B cell (primary cell): Measurements from ENCODE around the gene GLCE. TPM values are rescaled to one million over a fixed set of nuclear protein-coding genes. Genes with fewer than 3 reads are reported as not detected.

Experiments used
- ATAC-seq: fragments of 200-7000 bp; cut with Tn5 transposase; one replicate; pipeline ENCODE4 v1.10.0; 2021; ENCODE audit warnings: low read depth, mild to moderate bottlenecking, moderate number of reproducible peaks, moderate library complexity
- CTCF ChIA-PET: fragments of 350-600 bp; sonication (Branson Sonifier 250); formaldehyde crosslinking; loops from one replicate; lab custom pipeline; 2021; ENCODE audit warnings: antibody characterized with exemption, inconsistent platforms; lab: Charles Lee
- POLR2A ChIA-PET: fragments of 350-600 bp; sonication (Branson Sonifier 250); formaldehyde crosslinking; loops from one replicate; lab custom pipeline; 2021; ENCODE audit warnings: antibody characterized with exemption; lab: Charles Lee
- DNase-seq: peaks from one replicate; pipeline ENCODE4 v3.0.0; 2013
- H2AFZ ChIP-seq: 2 replicates; pipeline ENCODE4 v1.6.1; 2012; ENCODE audit warnings: mild to moderate bottlenecking, low read depth, low read length; ENCODE audit not compliant: insufficient read depth, poor library complexity, severe bottlenecking
- H3K27ac ChIP-seq, 2 donors: 1 replicate in 1 of 2; 2 replicates in 1 of 2; pipeline ENCODE4 v1.5.1; 2012 to 2013; ENCODE audit warnings: low read length in 2 of 2, mild to moderate bottlenecking in 2 of 2, moderate library complexity in 1 of 2
- H3K27me3 ChIP-seq, 4 experiments: fragments of 200-600 bp in 1 of 4; sonication (generic) in 1 of 4; replicated peaks in 1 of 4; 1 replicate in 2 of 4; 2 replicates in 2 of 4; pipeline versions ENCODE4 v1.6.1 to v1.7.0; 2013 to 2016; ENCODE audit warnings: low read length in 3 of 4, mild to moderate bottlenecking in 2 of 4, mixed read lengths in 1 of 4, moderate library complexity in 1 of 4; ENCODE audit not compliant: insufficient read depth in 4 of 4, control insufficient read depth in 3 of 4; ENCODE audit errors: control extremely low read depth in 1 of 4
- H3K36me3 ChIP-seq, 2 experiments: replicated peaks in 1 of 2; 1 replicate in 1 of 2; 2 replicates in 1 of 2; pipeline versions ENCODE4 v1.6.1 to v1.7.1; 2013; ENCODE audit warnings: low read length in 1 of 2; ENCODE audit not compliant: insufficient read depth in 2 of 2, control insufficient read depth in 1 of 2; ENCODE audit errors: control extremely low read depth in 1 of 2, extremely low read depth in 1 of 2
- H3K4me1 ChIP-seq, 2 donors: fragments of 200-600 bp in 1 of 2; sonication (generic) in 1 of 2; 1 replicate in 1 of 2; 2 replicates in 1 of 2; pipeline versions ENCODE4 v1.5.1 to v1.6.1; 2013 to 2017; ENCODE audit warnings: low read length in 2 of 2; ENCODE audit not compliant: control insufficient read depth in 2 of 2, insufficient read depth in 2 of 2
- H3K4me2 ChIP-seq: replicated peaks from 2 replicates; pipeline ENCODE3; 2012; ENCODE audit warnings: mild to moderate bottlenecking, low read depth, low read length; ENCODE audit not compliant: poor library complexity, severe bottlenecking
- H3K4me3 ChIP-seq, 5 experiments: fragments of 200-600 bp in 1 of 5; sonication (generic) in 1 of 5; 1 replicate in 3 of 5; 2 replicates in 2 of 5; pipeline versions ENCODE4 v1.5.1 to v1.7.0; 2011 to 2016; ENCODE audit warnings: low read length in 4 of 5, mild to moderate bottlenecking in 4 of 5, low read depth in 2 of 5, control low read depth in 1 of 5, moderate library complexity in 1 of 5; ENCODE audit not compliant: insufficient read depth in 1 of 5; ENCODE audit errors: control extremely low read depth in 1 of 5, extremely low read depth in 1 of 5
- H3K79me2 ChIP-seq: fragments of 200-600 bp; sonication (generic); one replicate; pipeline ENCODE4 v1.6.0; 2016; ENCODE audit warnings: low read length; ENCODE audit not compliant: control insufficient read depth, insufficient read depth
- H3K9ac ChIP-seq: fragments of 200-600 bp; sonication (generic); 2 replicates; pipeline ENCODE4 v1.6.1; 2017; ENCODE audit warnings: mild to moderate bottlenecking, low read length, moderate library complexity
- H3K9me3 ChIP-seq, 3 donors: one replicate each; pipeline versions ENCODE4 v1.6.1 to v1.7.1; 2013; ENCODE audit warnings: low read length in 2 of 3; ENCODE audit not compliant: control insufficient read depth in 2 of 3, insufficient read depth in 1 of 3; ENCODE audit errors: control extremely low read depth in 1 of 3
- H4K20me1 ChIP-seq: 2 replicates; pipeline ENCODE4 v1.6.0; 2012; ENCODE audit warnings: mild to moderate bottlenecking, low read length; ENCODE audit not compliant: insufficient read depth, control insufficient read depth, poor library complexity, severe bottlenecking
- H3K27ac Mint-ChIP-seq: one replicate; pipeline ENCODE4 v1.8.0; 2021; ENCODE audit warnings: mixed read lengths
- H3K27me3 Mint-ChIP-seq: one replicate; pipeline ENCODE4 v1.8.0; 2021; ENCODE audit warnings: mixed read lengths
- H3K4me1 Mint-ChIP-seq: one replicate; pipeline ENCODE4 v1.8.0; 2021; ENCODE audit warnings: mixed read lengths
- H3K4me3 Mint-ChIP-seq: one replicate; pipeline ENCODE4 v1.8.0; 2021; ENCODE audit warnings: mixed read lengths
- H3K9me3 Mint-ChIP-seq: one replicate; pipeline ENCODE4 v1.8.0; 2022; ENCODE audit warnings: mixed read lengths; ENCODE audit not compliant: insufficient read depth
- EZH2 ChIP-seq: IDR thresholded peaks from 2 replicates; pipeline ENCODE4 v1.6.1; 2012; ENCODE audit warnings: borderline replicate concordance, low read depth, mild to moderate bottlenecking, moderate library complexity, low read length; ENCODE audit not compliant: insufficient read depth, poor library complexity, severe bottlenecking
- WGBS: methylation state at CpG from one replicate; pipeline ENCODE4 v1.1.5; 2013; ENCODE audit warnings: missing lambda C conversion rate; ENCODE audit not compliant: insufficient coverage; 5-methylcytosine and 5-hydroxymethylcytosine counted together
- intact Hi-C: fragments of 100-400 bp; cut with micrococcal nuclease; formaldehyde crosslinking; loops from one replicate; pipeline ENCODE4 v1.10.0; 2022
- polyA plus RNA-seq: library from polyadenylated mRNA; depleted of rRNA; stranded (reverse); fragments of >200 nt; gene quantifications from 2 replicates; pipeline ENCODE4 v1.2.3, GENCODE V29; 2012
- total RNA-seq, 2 donors: library from RNA; stranded (reverse); fragments of 120-200 nt in 1 of 2; gene quantifications; 1 replicate in 1 of 2; 2 replicates in 1 of 2; pipeline versions ENCODE4 v1.2.3 to v1.2.4, GENCODE V29; 2013 to 2022
- TF ChIP-seq, protein P1 (sequence below): fragments of 200-600 bp; IDR thresholded peaks from one replicate; pipeline ENCODE4 v1.8.0; 2022; ENCODE audit warnings: antibody characterized with exemption, mild to moderate bottlenecking

The GLCE gene
- total and polyA plus RNA-seq, 2 donors (not counting 1 experiment from before 2014, with no cell fraction given), result 3.0 to 5.3 TPM

DNA sequence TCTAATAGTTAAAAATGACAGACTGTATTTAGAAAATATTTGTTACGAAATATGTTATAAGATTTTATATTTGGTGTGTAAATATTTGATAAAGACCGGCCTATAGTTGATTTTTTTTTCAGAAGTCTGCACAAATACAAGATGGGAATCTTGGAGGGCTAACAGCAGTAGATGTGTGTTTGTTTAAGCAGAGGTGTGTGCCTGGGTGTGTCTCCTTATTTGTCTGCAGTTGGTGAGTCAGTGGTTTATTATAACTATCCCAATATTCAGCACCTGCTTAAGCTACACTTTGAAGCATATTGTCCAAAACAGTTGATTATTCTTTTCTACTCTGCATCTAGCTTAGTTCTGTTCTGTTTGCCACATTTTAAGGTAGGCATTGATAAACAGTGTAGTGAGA lies 12.4 kb downstream of the GLCE start:
- Histone ChIP-seq H3K79me2 (no peaks in the 10 kb centered on the region), H3K9me3 (no peaks in the 10 kb centered on the region), H3K27me3 (no peaks in the 10 kb centered on the region), H3K4me3 (no peak overlapping the region), H3K36me3 (no peaks in the 10 kb centered on the region), H3K4me2 (no peak overlapping the region), H3K4me1 (no peaks in the 10 kb centered on the region), H4K20me1 (no peaks in the 10 kb centered on the region), H3K27ac (no peak overlapping the region), H2AFZ (no peak overlapping the region), H3K9ac (no peak overlapping the region)
- ATAC-seq, result no peak
- POLR2A ChIA-PET, result no interaction called here
- Mint-ChIP-seq H3K27me3 (no peaks in the 10 kb centered on the region), H3K27ac (no peak overlapping the region), H3K4me1 (no peaks in the 10 kb centered on the region), H3K4me3 (no peak overlapping the region), H3K9me3 (no peaks in the 10 kb centered on the region)
- CTCF ChIA-PET, result no interaction called here
- DNase-seq, result no peak
- WGBS, result 100% methylated on average over 1 of the region's 2 CpGs
- TF ChIP-seq EZH2, result no peak
- TF ChIP-seq, protein P1, sequence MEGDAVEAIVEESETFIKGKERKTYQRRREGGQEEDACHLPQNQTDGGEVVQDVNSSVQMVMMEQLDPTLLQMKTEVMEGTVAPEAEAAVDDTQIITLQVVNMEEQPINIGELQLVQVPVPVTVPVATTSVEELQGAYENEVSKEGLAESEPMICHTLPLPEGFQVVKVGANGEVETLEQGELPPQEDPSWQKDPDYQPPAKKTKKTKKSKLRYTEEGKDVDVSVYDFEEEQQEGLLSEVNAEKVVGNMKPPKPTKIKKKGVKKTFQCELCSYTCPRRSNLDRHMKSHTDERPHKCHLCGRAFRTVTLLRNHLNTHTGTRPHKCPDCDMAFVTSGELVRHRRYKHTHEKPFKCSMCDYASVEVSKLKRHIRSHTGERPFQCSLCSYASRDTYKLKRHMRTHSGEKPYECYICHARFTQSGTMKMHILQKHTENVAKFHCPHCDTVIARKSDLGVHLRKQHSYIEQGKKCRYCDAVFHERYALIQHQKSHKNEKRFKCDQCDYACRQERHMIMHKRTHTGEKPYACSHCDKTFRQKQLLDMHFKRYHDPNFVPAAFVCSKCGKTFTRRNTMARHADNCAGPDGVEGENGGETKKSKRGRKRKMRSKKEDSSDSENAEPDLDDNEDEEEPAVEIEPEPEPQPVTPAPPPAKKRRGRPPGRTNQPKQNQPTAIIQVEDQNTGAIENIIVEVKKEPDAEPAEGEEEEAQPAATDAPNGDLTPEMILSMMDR, result no peak
- intact Hi-C loops, result no loop called here

DNA sequence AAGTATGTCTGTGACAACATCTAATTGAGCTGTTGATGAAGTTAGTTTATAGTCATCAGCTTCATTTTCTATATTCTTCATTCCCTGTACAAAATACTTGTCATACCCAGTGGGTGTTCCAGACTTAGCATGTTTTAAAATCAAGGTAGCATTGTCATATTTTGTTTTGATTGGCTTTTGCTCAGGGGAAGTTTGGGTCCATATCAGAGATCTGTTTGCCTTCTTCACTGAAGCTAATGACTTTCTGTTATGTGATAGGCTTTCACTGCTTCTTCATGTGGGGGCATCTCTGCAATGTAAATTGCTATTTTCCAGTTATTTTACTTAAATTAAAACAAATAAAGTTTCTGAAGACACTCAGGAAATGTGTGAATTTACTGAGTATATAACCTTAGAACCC lies 15.1 kb downstream of the GLCE start:
- intact Hi-C loops, result no loop called here
- H3K27ac ChIP-seq, result no peak overlapping the region
- no peak overlapping the region for H2AFZ ChIP-seq
- no peaks in the 10 kb centered on the region for H3K4me1 ChIP-seq
- no peak overlapping the region for H3K4me3 ChIP-seq
- Mint-ChIP-seq H3K4me1 (no peaks in the 10 kb centered on the region), H3K9me3 (no peaks in the 10 kb centered on the region), H3K27ac (no peak overlapping the region), H3K27me3 (no peaks in the 10 kb centered on the region), H3K4me3 (no peak overlapping the region)
- H3K9ac ChIP-seq, result no peak overlapping the region
- DNase-seq (no peak), ATAC-seq (no peak)
- H4K20me1 ChIP-seq, result no peaks in the 10 kb centered on the region
- H3K36me3 ChIP-seq, result no peaks in the 10 kb centered on the region
- no peaks in the 10 kb centered on the region for H3K9me3 ChIP-seq
- TF ChIP-seq EZH2, result no peak
- TF ChIP-seq, protein P1, result no peak
- no peaks in the 10 kb centered on the region for H3K27me3 ChIP-seq
- ChIA-PET POLR2A (no interaction called here), CTCF (interaction anchor here (0.6 kb wide), 1 partner anchor 366 kb away, joined by 3 read pairs; no protein-coding TSS in a partner anchor)
- no peaks in the 10 kb centered on the region for H3K79me2 ChIP-seq
- no peak overlapping the region for H3K4me2 ChIP-seq
